GM12865 (cell line): ENCODE results near the gene NFIL3.
A peak's percentile ranks its signal among the peaks of the same experiment; 100 is the strongest.

Source experiments
- DNase-seq: peaks from one replicate; pipeline ENCODE4 v3.0.0; 2010; ENCODE audit warnings: low read depth
- H3K4me3 ChIP-seq: 2 replicates; pipeline ENCODE4 v1.5.1; 2011; ENCODE audit warnings: mild to moderate bottlenecking, low read depth, low read length, control low read depth
- TF ChIP-seq, protein P1 (sequence below): IDR thresholded peaks from 2 replicates; pipeline ENCODE4 v1.5.1; 2011; ENCODE audit warnings: low read length, control low read depth, low read depth, inconsistent platforms; ENCODE audit not compliant: insufficient read depth; ENCODE audit errors: missing control alignments

NFIL3 gene

DNA sequence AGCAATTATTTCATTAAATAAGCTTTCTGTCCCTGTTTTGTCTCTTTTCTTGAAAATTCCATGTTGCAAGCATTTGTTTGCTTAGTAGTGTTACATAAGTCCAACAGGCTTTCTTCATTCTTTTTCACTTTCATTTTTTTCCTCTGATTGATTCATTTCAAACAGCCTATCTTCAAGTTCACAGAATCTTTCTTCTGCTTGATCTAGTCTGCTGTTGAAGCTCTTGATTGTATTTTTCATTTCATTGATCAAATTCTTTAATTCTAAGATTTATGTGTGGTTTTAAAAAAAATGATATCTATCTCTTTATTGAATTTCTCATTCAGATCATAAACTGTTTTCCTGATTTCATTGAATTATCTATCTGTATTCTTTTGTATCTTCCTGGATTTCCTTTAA, 20.4 kb upstream of the NFIL3 start:
- no peak for DNase-seq
- no peak overlapping the region for H3K4me3 ChIP-seq
- TF ChIP-seq, protein P1, sequence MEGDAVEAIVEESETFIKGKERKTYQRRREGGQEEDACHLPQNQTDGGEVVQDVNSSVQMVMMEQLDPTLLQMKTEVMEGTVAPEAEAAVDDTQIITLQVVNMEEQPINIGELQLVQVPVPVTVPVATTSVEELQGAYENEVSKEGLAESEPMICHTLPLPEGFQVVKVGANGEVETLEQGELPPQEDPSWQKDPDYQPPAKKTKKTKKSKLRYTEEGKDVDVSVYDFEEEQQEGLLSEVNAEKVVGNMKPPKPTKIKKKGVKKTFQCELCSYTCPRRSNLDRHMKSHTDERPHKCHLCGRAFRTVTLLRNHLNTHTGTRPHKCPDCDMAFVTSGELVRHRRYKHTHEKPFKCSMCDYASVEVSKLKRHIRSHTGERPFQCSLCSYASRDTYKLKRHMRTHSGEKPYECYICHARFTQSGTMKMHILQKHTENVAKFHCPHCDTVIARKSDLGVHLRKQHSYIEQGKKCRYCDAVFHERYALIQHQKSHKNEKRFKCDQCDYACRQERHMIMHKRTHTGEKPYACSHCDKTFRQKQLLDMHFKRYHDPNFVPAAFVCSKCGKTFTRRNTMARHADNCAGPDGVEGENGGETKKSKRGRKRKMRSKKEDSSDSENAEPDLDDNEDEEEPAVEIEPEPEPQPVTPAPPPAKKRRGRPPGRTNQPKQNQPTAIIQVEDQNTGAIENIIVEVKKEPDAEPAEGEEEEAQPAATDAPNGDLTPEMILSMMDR: no peak

DNA sequence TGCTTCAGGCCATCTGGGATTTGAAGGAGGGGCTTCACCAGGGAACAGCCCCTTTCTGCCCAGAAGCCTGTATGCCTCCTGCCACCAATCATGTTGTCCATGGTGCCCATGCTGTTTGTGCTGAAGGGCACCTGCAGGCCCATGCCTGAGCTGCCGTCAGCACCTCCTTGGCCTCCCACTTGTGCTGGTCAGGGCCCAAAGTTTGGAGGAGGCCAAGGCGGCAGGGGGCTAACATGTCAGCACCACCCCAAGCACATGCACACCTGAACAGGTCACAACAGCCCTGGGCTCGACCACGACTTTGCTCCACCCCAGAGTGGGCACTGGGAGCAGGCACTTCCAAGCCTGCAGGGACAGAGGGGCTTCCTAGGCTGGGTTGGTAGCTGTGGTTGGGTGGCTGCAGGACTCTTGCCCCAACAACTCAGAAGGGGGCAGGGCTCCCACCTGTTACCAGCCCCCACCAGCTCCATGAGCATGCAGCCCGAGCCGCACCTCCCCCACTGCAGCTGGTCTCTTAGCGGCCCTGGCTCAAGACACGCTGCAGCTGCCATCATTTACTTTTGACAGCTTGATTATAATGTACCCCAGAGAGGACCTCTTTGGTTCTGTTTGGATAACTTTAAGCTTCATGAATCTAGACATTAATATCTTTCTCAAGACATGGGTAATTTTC, 19.8 kb upstream of the NFIL3 start:
- DNase-seq: no peak
- H3K4me3 ChIP-seq: no peak overlapping the region
- TF ChIP-seq, protein P1: no peak

DNA sequence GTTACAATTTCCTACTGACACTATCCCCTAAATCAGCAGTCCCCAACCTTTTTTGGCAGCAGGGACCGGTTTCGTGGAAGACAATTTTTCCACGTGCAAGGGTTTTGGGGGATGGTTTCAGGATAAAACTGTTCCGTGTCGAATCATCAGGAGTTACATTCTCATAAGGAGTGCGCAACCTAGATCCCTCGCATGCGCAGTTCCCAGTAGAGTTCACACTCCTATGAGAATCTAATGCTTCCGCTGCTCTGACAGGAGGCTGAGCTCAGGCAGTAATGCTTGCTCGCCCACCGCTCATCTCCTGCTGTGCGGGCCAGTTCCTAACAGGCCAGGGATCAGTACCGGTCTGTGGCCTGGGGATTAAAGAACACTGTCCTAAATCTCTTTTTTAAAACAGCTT, 13.2 kb upstream of the NFIL3 start:
- H3K4me3 ChIP-seq: no peak overlapping the region
- TF ChIP-seq, protein P1: no peak
- DNase-seq: no peak

DNA sequence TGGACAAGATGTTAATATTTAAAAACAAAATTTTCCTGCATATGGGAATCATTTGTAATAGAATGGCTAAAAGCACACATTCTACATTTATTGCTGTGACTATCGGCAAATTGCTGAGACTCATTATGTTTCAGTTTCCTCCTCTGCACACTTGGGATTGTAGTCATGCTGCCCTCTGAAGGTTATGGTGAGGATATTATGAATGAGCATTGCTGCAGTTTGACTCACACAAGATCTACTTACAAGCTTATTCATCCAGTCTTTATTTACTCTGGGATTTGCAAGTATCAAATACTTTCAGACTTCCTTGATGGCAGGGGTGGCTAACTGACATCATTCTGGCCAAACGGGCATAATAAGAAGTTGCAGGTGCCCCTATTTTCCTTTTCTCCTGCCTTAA, 9.5 kb upstream of the NFIL3 start:
- no peak overlapping the region for H3K4me3 ChIP-seq
- DNase-seq: peak; percentile 53
- TF ChIP-seq, protein P1: peak; percentile 20

DNA sequence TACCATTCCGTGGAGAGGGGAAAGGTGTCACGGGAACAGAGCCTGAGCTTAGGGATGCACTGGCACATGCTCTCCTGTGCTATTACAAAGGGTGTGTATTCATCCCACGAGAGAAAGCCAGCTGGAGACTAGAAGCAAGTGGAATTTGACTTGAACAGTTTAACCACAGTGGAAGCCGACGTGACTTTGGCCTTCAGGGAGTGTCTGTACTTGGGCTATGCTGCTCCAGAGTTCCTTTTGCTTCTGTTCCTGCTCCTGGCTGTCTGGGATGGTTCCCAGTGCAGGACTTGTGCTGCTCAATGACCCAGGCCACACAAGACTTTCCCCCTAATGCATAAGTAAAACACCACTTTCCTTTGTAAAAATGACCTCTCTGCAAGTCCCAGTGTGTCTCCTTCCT, 7.9 kb upstream of the NFIL3 start:
- no peak overlapping the region for H3K4me3 ChIP-seq
- DNase-seq: no peak
- TF ChIP-seq, protein P1: no peak

DNA sequence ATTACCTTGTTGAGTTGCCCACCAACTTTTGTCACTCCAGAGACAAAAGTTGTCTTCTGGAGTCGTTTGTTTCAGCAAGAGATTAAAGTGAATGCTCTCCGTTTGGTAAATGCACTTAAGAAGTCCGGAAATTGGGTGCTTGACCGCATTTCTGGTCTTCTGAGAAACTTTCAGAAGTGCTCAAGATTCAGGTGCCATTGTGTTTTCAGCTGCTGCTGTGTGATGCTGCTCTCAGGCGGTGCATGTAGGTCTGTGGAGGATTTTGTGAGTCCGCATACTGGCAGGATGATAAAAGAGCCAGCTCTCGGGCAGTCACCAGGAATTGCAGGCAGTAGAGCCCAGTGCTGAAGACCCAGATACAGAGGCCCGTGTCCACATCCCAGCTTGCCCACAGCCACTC, 5.9 kb upstream of the NFIL3 start:
- no peak overlapping the region for H3K4me3 ChIP-seq
- TF ChIP-seq, protein P1: no peak
- peak; percentile 61 for DNase-seq

DNA sequence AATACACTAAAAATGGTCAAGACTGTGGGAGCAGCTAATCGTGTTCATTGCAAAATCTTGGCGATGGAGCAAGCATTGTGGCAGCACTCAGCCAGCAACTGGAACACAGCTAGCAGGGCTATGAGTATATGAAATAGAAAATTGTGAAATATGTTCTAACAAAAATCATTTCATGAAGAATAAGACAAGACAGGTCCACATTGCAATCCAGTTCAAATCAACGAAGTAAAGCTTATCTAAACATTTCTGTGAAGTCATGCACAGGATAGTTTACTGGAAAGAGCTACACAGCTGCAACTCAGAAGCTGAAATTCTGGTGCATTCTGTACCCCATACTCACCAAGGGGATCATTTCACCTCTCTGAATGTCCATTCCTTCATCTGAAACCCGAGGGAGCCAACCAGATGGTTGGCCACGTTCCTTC, 5.3 kb upstream of the NFIL3 start:
- DNase-seq: no peak
- TF ChIP-seq, protein P1: no peak

More for the DNA sequence above, 5.3 kb upstream of the NFIL3 start:
- no peak overlapping the region for H3K4me3 ChIP-seq
